Measurements from ENCODE around the gene NDUFB11. TPM values are rescaled to one million over a fixed set of nuclear protein-coding genes. Genes with fewer than 3 reads are reported as not detected.
A peak's percentile ranks its signal among the peaks of the same experiment; 100 is the strongest.
"Not testable (repeated sequence)": the region's sequence is repeated elsewhere in the genome, so short reads cannot be mapped to it uniquely, and the experiment has no call there.

The NDUFB11 gene
- total RNA-seq, 2 experiments from 2014 or later = 50.1 to 53.2 TPM

GRCh38 chrX:47133493-47133892 lies 11.0 kb downstream of the NDUFB11 start:
- Mint-ChIP-seq H3K27ac (no peak overlapping the region), H3K4me3 (no peak overlapping the region), H3K27me3 (no peaks in the 10 kb centered on the region), H3K9me3 (no peaks in the 10 kb centered on the region), H3K4me1 (ENCODE audit: low read depth) (peaks cover 10% of the 10 kb centered on the region), H3K36me3 (ENCODE audit: low read depth) (peaks cover 6% of the 10 kb centered on the region)
- POLR2A ChIA-PET = interaction anchor here (1.1 kb wide), 1 partner anchor 11 kb away, joined by 3 read pairs; the partner anchor contains the start of gene NDUFB11
- intact Hi-C loops (cut with DNase I, micrococcal nuclease) = no loop called here
- no peak overlapping the region for H3K27ac ChIP-seq (ENCODE audit: low read depth in 1 of 2, low read length in 2 of 2)
- H3K27me3 ChIP-seq (ENCODE audit: control insufficient read depth in 1 of 2, insufficient read depth in 2 of 2, low read length in 2 of 2) = no peaks in the 10 kb centered on the region
- peaks cover 11% of the 10 kb centered on the region for H3K4me1 ChIP-seq (ENCODE audit: insufficient read depth, low read length)
- CTCF ChIA-PET = interaction anchor here (1.9 kb wide), 1 partner anchor 11 kb away, joined by 5 read pairs; the partner anchor contains the start of genes NDUFB11 and RBM10
- DNase-seq (no peak), ATAC-seq (ENCODE audit: poor library complexity) (no peak)
- no peak overlapping the region for H3K4me3 ChIP-seq (ENCODE audit: low read length)
- TF ChIP-seq CTCF (IDR thresholded peaks at IDR 0.05) = no peak
- H3K9me3 ChIP-seq (ENCODE audit: control insufficient read depth in 1 of 2, insufficient read depth in 1 of 2, low read length in 2 of 2) = no peaks in the 10 kb centered on the region
- H3K36me3 ChIP-seq (ENCODE audit: insufficient read depth, low read length) = no peaks in the 10 kb centered on the region

GRCh38 chrX:47129899-47130358 lies 14.6 kb downstream of the NDUFB11 start:
- H3K36me3 ChIP-seq (ENCODE audit: insufficient read depth, low read length) = no peaks in the 10 kb centered on the region
- Mint-ChIP-seq H3K4me1 (ENCODE audit: low read depth) (peaks cover 10% of the 10 kb centered on the region), H3K4me3 (peak overlapping the region; percentile 99), H3K27ac (peak overlapping the region; percentile 98), H3K9me3 (no peaks in the 10 kb centered on the region), H3K27me3 (no peaks in the 10 kb centered on the region), H3K36me3 (ENCODE audit: low read depth) (peaks cover 6% of the 10 kb centered on the region)
- no peaks in the 10 kb centered on the region for H3K27me3 ChIP-seq (ENCODE audit: control insufficient read depth in 1 of 2, insufficient read depth in 2 of 2, low read length in 2 of 2)
- DNase-seq (peak in 1 of 14 experiments; percentile 11), ATAC-seq (ENCODE audit: poor library complexity) (no peak)
- CTCF ChIA-PET = interaction anchor here (2.8 kb wide), 1 partner anchor 15 kb away, joined by 14 read pairs; the partner anchor contains the start of genes NDUFB11 and RBM10
- H3K4me3 ChIP-seq (ENCODE audit: low read length) = peak overlapping the region; percentile 75
- no peak for TF ChIP-seq CTCF (IDR thresholded peaks at IDR 0.05)
- POLR2A ChIA-PET = interaction anchor here (0.6 to 3.9 kb wide), 3 partner anchors 12 to 61 kb away, joined by 3 to 58 read pairs (median 3); partner anchors contain the start of genes NDUFB11 and RBM10
- H3K27ac ChIP-seq (ENCODE audit: low read depth in 1 of 2, low read length in 2 of 2) = no peak overlapping the region
- intact Hi-C loops (cut with DNase I, micrococcal nuclease) = loop anchor here (1.0 to 5.0 kb wide), 2 partner anchors 14 to 683 kb away; partner anchors contain the start of gene NDUFB11 (in 2 of the 2)
- no peaks in the 10 kb centered on the region for H3K9me3 ChIP-seq (ENCODE audit: control insufficient read depth in 1 of 2, insufficient read depth in 1 of 2, low read length in 2 of 2)
- peaks cover 13% of the 10 kb centered on the region for H3K4me1 ChIP-seq (ENCODE audit: insufficient read depth, low read length)

DNA sequence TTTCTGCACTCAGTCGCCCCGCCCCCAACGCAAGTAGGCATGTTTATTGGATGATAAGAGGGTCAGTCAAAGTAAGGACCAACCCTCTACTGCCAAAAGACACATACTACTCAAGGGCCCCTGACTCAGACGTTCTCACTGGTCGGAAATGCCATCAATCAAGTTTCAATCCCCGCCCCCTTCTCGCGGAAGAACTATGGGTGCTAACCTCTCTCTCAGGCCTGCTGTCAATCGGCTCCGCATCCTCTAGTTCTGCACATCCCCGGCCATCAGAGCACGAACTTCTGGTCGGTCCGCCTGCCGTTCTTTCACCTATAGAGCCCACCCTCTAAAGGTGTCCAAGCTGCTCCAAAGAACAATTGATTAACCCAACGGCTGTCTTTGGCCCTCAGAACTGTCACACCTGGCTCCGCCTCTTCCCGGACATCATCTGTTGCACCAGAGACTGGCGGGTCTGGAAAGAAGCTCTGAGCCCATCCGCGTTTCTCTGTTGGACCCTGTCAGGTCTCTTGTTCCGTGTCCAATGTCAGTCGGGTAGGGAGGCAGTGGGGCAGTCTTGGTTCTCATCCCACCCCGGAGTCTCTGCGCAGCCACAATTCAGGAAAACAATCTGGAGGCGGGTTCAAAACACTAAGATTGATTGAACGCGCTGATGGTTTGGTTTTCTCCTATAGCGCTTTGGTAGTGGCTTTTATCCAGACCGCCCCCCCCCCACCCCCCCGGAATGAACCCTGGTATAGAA lies 15.2 kb downstream of the NDUFB11 start:
- Histone ChIP-seq H3K27ac (ENCODE audit: low read depth in 1 of 2, low read length in 2 of 2) (peak overlapping the region; percentile 53 to 60), H3K4me3 (ENCODE audit: low read length) (peak overlapping the region; percentile 75), H3K4me1 (ENCODE audit: insufficient read depth, low read length) (peaks cover 13% of the 10 kb centered on the region), H3K36me3 (ENCODE audit: insufficient read depth, low read length) (no peaks in the 10 kb centered on the region), H3K9me3 (ENCODE audit: control insufficient read depth in 1 of 2, insufficient read depth in 1 of 2, low read length in 2 of 2) (no peaks in the 10 kb centered on the region), H3K27me3 (ENCODE audit: control insufficient read depth in 1 of 2, insufficient read depth in 2 of 2, low read length in 2 of 2) (no peaks in the 10 kb centered on the region)
- H3K4me1 Mint-ChIP-seq (ENCODE audit: low read depth) = peaks cover 10% of the 10 kb centered on the region
- peaks cover 6% of the 10 kb centered on the region for H3K36me3 Mint-ChIP-seq (ENCODE audit: low read depth)
- ChIA-PET CTCF (interaction anchor here (2.8 kb wide), 1 partner anchor 16 kb away, joined by 14 read pairs; the partner anchor contains the start of genes NDUFB11 and RBM10), POLR2A (interaction anchor here (0.6 to 3.9 kb wide), 4 partner anchors 11 to 61 kb away, joined by 3 to 58 read pairs (median 3); partner anchors contain the start of genes NDUFB11 and RBM10)
- no peaks in the 10 kb centered on the region for H3K27me3 Mint-ChIP-seq
- TF ChIP-seq CTCF (IDR thresholded peaks at IDR 0.05) = no peak
- intact Hi-C loops (cut with DNase I, micrococcal nuclease) = loop anchor here (1.0 to 5.0 kb wide), 2 partner anchors 15 to 682 kb away; partner anchors contain the start of gene NDUFB11 (in 2 of the 2)
- H3K4me3 Mint-ChIP-seq = peak overlapping the region; percentile 99
- H3K9me3 Mint-ChIP-seq = no peaks in the 10 kb centered on the region
- peak overlapping the region; percentile 98 for H3K27ac Mint-ChIP-seq
- ATAC-seq (ENCODE audit: poor library complexity) (peak; percentile 98), DNase-seq (peak; percentile 77 to 95 (median 84))

GRCh38 chrX:47124466-47124865 lies 20.0 kb downstream of the NDUFB11 start:
- H3K9me3 Mint-ChIP-seq; DNase-seq; H3K4me3 Mint-ChIP-seq; CTCF ChIA-PET; H3K27me3 ChIP-seq (ENCODE audit: control insufficient read depth in 1 of 2, insufficient read depth in 2 of 2, low read length in 2 of 2); intact Hi-C loops (cut with DNase I, micrococcal nuclease); H3K4me1 Mint-ChIP-seq (ENCODE audit: low read depth); H3K27ac ChIP-seq (ENCODE audit: low read depth in 1 of 2, low read length in 2 of 2); H3K27ac Mint-ChIP-seq; H3K4me3 ChIP-seq (ENCODE audit: low read length); H3K36me3 ChIP-seq (ENCODE audit: insufficient read depth, low read length); H3K9me3 ChIP-seq (ENCODE audit: control insufficient read depth in 1 of 2, insufficient read depth in 1 of 2, low read length in 2 of 2); H3K4me1 ChIP-seq (ENCODE audit: insufficient read depth, low read length); ATAC-seq (ENCODE audit: poor library complexity); POLR2A ChIA-PET; H3K27me3 Mint-ChIP-seq; H3K36me3 Mint-ChIP-seq (ENCODE audit: low read depth): not testable (repeated sequence)

DNA sequence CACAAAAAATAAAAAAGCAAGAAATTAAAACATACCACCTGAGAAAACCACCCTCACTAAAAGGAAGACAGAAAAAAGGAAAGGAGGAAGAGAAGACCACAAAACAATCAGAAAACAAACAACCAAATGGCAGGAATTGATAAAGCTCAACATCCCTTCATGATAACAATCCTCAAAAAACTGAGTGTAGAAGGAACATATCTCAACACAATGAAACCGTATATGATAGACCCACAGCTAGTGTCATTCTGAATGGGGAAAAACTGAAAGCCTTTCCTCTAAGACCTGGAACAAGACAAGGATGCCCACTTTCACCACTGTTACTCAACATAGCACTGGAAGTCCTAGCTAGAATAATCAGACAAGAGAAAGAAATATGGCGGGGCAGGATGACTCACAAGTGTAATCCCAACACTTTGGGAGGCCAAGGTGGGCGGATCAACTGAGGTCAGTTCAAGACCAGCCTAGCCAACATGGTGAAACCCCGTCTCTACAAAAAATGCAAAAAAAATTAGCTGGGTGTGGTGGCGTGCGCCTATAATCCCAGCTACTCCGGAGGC lies 27.9 kb downstream of the NDUFB11 start:
- H3K27me3 ChIP-seq (ENCODE audit: control insufficient read depth in 1 of 2, insufficient read depth in 2 of 2, low read length in 2 of 2); H3K9me3 Mint-ChIP-seq; H3K4me1 ChIP-seq (ENCODE audit: insufficient read depth, low read length); H3K27ac ChIP-seq (ENCODE audit: low read depth in 1 of 2, low read length in 2 of 2); POLR2A ChIA-PET; H3K4me3 Mint-ChIP-seq; H3K9me3 ChIP-seq (ENCODE audit: control insufficient read depth in 1 of 2, insufficient read depth in 1 of 2, low read length in 2 of 2); intact Hi-C loops (cut with DNase I, micrococcal nuclease); H3K36me3 Mint-ChIP-seq (ENCODE audit: low read depth); DNase-seq; H3K27ac Mint-ChIP-seq; H3K36me3 ChIP-seq (ENCODE audit: insufficient read depth, low read length); H3K27me3 Mint-ChIP-seq; ATAC-seq (ENCODE audit: poor library complexity); H3K4me1 Mint-ChIP-seq (ENCODE audit: low read depth); H3K4me3 ChIP-seq (ENCODE audit: low read length); CTCF ChIA-PET: not testable (repeated sequence)
